IPS-NIHi11 (cell line): ENCODE data around the gene SHROOM2.
A peak's percentile ranks its signal among the peaks of the same experiment; 100 is the strongest.

Source experiments
- DNase-seq: peaks from one replicate; pipeline ENCODE4 v3.0.0; 2012; ENCODE audit warnings: mixed read lengths, low spot score

SHROOM2 gene

GRCh38 chrX:9899640-9900111 lies 113.4 kb downstream of the SHROOM2 start:
- no peak for DNase-seq

- DNase-seq: no peak
Observed at GRCh38 chrX:9902656-9903055, 116.4 kb downstream of the SHROOM2 start.

DNA sequence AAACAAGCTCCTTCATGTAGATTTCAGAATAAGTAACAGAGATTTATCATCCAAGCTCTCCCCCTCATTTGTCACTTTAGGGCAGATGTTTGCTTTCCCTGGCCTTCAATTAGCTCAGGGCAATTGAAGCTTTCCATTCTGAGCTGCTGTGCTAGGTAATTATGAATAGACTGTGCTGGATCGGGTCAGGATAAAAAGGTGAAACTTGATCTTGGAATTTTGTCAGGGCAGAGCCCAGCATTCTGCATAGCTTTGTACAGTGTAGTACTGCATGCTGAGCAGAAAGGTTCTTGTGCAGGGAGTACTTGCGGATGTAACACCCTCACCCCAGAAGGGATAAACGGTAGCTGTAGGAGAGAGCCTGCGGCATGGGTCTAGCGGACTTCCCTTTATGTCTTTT lies 116.9 kb downstream of the SHROOM2 start:
- no peak for DNase-seq

DNA sequence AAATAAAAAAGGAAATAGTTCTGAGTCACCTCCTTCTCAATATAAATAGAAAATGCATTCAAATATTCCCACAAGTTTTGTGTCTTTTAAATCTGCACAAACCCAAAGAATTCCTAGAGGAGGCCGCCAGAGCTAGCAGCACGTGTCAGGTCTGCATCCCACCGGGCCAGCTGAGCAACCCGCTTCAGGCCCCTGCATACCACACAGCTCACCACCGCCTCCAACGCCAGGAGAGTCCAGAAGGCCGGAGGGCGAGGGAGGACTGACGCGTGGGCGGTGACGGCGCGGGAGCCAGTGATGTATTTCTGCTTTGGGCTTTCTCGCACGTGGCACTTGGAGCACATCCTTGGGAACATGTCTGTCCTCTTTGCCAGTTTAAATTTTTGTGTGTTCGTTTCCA lies 119.1 kb downstream of the SHROOM2 start:
- no peak for DNase-seq

GRCh38 chrX:9905721-9906120 lies 119.5 kb downstream of the SHROOM2 start:
- no peak for DNase-seq

DNA sequence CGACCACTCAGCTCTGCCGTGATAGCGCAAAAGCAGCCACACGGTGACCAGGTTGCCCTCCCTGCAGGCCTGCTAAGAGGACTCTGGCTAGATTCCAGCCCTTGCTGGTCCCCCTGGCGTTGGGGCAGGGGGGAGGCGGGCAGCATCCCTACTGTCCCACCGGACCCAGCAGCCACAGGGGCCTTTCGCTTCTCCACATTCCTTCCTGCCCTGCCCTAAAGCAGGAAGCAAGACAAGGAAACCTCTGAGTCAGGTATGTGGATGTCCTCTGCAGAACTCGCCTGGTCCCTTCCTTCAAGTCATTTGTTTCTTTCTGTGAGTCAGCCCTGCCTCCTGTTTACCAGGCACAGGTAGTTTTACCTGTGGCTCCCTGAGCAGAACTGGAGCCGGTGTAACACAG lies 120.7 kb downstream of the SHROOM2 start:
- DNase-seq: peak; percentile 22

- no peak for DNase-seq
Observed at GRCh38 chrX:9907645-9908387, 121.6 kb downstream of the SHROOM2 start.

DNA sequence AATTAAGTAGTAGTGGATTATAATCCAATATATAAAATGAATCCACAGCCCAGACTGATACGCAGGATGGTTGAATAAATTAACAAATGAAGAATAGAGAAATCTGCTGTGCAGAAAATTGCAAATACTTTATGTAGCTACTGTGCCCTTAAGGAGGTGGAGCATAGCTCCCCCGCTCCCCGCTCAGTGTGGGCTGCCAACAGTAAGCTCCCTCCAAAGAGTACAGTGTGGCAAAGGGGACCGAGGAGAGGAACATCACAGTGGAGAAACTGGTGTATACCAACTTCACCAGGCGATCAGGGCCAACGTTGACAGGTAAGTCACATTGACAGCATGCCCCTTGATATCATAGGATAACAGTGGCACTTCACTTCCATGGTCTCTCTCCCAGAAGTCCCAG lies 123.0 kb downstream of the SHROOM2 start:
- no peak for DNase-seq

DNA sequence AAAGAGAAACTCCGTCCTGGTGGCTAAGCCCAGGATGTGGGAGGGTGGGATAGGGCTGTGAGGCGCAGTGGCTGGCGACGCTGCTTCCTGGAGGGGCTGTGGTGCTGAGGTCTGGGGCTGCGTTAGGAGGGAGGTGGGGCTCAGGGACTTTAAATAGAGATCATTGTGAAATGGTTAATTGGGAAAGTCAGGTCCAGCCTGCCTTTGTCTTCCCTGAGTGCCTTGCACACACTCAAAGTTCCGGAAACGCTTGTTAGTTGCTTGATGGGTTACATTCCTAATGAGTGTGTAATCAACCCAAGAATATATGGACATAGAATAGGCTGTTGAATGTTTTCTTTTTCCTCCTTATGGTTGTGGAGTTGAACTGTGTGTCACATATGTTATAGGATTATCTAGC lies 125.3 kb downstream of the SHROOM2 start:
- DNase-seq: no peak

GRCh38 chrX:9912351-9913145 lies 126.3 kb downstream of the SHROOM2 start:
- DNase-seq: peak; percentile 27

- no peak for DNase-seq
Observed at GRCh38 chrX:9913146-9913433, 126.9 kb downstream of the SHROOM2 start.

DNA sequence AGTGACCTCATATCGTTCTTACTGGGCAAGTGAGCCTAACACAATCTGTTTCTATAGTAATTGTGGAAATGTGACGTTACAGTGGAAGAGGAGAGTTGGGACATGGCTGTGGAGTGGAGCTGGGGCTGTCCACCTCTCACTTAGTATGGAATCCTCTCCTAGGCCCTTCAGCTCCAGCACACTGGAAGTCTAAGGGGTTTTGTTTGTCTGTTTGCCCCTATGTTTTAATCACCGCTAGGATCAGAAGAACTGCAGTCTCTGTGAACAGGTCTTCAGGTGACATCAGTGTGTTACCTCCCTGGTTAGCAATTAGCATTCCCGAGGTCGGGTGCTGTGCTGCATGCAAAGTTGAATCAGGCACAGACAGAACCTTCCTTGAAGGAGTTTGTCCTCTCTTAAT lies 131.6 kb downstream of the SHROOM2 start:
- DNase-seq: no peak

- DNase-seq: no peak
Observed at GRCh38 chrX:9919632-9920172, 133.5 kb downstream of the SHROOM2 start.

DNA sequence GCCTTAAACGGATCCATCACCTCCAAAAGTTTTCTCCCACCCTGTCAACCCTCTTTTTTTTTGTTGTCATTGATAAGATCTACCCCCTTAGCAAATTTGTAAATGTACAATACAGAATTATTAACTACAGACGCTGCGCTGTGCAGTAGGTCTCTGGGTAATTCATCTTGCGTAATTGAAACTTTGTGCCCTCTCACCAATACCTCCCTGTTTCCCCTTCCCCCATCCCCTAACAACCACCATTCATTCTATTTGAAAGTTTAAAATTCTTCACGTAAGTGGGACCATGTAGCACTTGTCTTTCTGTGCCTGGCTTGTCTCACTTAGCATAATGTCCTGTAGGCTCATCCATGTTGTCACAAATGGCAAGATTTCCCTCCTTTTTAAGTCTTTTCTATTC lies 135.2 kb downstream of the SHROOM2 start:
- DNase-seq: no peak

DNA sequence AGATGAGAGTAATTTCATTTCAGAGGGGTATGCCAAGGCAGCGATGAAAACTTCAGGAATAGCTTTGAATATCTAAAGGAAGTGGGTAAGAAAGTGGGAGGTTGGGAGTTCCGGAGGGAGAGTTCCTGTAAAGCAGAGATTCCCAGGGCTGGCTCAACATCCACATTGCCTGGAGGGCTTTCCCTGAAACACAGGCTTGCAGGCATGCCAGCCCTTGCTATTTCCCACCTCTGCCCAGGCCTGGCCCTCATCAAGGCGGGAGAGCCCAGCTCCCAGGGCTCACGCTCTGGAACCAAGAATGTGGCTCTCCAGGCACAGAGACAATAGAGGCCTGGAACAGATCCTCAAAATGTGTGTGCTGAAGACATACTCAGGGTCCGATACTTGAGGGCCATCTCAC lies 137.1 kb downstream of the SHROOM2 start:
- no peak for DNase-seq

DNA sequence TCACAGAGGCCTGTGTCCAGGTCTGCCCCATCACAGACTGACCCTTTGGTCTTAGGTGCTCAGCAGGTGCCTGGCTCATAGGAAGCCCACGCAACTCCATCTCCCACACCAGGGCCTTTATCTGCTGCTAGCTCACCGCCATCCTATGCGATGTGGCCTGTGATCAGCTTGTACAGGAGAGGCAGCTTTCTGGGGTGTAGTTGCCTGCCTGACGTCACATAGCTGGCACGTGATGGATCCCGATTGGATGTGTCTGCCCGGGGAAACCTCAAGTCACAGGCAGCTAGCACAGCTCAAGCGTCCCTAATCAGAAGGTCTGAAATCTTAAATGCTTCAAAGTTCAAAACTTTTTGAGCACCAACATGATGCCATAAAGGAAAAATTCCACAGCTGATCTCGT lies 139.8 kb downstream of the SHROOM2 start:
- no peak for DNase-seq

DNA sequence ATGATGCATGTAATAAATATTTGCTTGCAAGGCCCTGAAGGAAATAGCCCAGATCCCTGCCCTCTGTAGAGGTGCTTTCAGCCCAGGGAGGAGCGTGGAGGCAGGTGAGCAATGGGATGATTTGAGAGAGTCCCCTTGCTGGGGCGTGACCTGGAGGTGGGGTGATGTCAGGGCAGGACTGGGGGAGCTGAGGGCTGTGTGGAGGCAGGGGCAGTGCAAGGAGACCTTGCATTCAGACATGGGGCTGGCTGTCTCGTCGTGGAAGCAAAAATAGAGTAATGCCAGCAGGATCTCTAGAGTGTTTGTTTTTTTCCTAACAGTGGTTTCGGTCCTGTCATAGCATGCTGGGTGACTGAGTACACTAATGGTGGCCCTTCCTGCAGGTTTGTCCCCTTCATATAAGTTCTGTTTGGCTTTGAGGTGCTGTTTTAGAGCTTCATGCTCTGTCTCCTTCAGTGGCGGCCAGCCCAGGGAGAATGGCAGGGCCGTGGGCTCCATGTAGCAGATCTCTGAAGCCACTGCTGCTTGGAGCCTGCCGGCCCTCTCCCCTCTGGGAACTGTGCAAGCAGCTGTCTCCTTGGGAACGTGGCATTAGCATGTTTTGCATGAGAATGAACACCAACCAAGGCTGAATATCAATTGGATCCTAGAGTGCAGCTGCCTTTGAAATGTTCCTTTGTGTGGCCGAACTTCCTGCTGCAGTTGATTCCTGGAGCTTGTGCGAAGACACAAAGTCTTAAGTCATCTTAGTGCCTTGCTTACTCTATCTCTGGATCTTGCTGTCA lies 141.7 kb downstream of the SHROOM2 start:
- peak; percentile 57 for DNase-seq

DNA sequence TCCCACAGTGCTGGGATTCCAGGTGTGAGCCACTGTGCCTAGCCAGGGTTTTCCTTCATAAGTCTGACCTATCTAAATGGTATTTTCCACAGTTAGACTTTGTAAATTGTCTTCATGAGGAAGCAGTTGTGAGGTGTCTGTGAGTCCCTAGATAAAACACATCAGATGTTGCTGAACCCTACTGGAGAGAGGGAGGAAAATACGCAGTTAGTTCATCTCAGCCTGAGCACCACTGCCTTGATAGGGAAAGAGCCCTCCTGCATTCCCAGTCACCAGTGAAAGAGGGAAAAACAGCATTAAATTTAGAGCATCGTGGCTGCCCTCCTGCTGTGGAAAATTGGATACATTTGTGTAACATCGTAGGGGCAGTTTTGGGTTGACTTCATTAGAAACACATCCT lies 149.2 kb downstream of the SHROOM2 start:
- DNase-seq: no peak

- DNase-seq: no peak
Observed at GRCh38 chrX:9937761-9938160, 151.5 kb downstream of the SHROOM2 start.

DNA sequence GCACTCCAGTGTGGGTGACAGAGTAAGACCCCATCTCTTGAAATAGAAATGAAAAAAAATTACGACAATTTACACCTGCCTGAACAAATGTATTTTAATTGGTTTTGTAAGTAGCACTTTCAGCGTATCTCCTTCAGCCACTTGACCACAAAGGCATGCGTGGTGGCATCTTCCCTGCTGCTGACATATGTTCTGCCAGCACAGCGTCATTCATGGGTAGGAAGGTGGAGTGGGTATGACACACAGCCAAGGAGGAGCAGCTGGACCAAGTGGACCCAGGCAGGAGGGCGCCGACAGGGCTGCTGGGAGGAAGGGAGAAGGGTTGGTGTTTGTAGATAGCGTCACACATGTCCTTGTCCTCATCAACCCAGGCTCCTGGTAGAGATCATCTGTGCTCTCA lies 152.3 kb downstream of the SHROOM2 start:
- DNase-seq: no peak

DNA sequence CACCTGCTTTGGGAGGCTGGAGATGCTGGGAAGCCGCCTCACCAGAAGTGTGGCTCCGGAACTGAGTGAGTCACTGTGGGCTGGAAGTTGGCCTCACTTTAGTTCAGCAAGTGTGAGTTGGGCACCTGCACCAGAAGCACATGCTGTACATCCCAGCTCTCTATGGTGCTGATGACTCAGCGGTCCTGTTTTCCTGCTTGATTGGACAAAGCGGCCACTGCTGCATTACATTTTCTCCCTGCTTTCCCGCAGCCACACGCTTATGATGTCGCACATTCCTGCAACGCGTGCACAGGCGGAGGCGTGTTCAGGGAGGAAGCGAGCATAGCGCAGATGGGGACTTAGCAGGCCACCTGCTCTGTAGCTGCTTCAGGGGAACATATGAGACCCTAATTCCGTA lies 154.2 kb downstream of the SHROOM2 start:
- DNase-seq: peak; percentile 41

- DNase-seq: no peak
Observed at GRCh38 chrX:9942086-9942485, 155.9 kb downstream of the SHROOM2 start.

- no peak for DNase-seq
Observed at GRCh38 chrX:9943420-9943819, 157.2 kb downstream of the SHROOM2 start.
